ENCODE data around the gene EIF4G3.

Gene EIF4G3

DNA sequence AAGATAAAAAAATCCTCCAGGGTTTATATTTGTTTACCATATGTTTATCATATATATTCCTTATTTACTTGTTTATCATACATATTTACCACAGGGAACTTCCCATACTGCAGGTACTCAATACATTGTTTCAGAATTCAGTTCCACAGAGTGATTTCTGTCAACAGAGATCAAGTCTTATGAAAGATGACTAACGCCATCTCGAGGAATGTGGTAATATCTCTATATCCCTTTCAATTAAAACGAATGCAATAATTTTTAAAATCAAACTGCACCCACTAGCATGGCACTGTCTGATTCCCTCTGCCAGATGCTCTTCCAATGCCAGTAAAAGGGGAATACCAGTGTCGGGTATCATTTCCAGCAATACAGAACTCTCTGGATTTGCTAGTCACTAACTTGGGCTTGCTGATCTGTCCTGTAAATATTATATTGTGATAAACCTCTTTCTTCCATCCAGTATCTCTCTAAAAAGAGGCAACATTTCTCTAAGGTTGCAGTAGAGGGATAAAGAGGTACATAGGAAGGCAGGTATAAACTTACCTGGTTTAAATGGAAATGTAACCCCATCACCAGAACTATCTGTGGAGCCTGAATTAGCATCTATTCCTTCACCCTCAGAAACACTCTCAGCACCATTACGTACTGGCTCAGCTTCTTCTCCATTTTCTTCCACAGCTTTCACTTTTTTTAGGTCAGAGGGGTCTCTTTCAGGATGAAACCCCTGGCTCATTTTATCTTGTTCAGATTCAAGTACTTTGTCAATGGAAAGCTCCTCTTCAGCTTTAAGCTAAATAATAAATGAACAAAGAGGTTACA, 277.3 kb downstream of the EIF4G3 start:
- no peaks in the 10 kb centered on the region for H3K27me3 ChIP-seq
- H3K27ac ChIP-seq = no peak overlapping the region
- H3K9me3 ChIP-seq = no peaks in the 10 kb centered on the region
- H3K36me3 ChIP-seq = peaks cover 16% of the 10 kb centered on the region
- H3K4me1 ChIP-seq (ENCODE audit: control insufficient read depth in 1 of 2, insufficient read depth in 1 of 2, low read depth in 1 of 2, low read length in 1 of 2) = peaks cover 0 to 6% of the 10 kb centered on the region in 2 experiments
- H3K4me3 ChIP-seq (ENCODE audit: low read depth in 1 of 2, low read length in 1 of 2) = no peak overlapping the region
- TF ChIP-seq, protein P1, sequence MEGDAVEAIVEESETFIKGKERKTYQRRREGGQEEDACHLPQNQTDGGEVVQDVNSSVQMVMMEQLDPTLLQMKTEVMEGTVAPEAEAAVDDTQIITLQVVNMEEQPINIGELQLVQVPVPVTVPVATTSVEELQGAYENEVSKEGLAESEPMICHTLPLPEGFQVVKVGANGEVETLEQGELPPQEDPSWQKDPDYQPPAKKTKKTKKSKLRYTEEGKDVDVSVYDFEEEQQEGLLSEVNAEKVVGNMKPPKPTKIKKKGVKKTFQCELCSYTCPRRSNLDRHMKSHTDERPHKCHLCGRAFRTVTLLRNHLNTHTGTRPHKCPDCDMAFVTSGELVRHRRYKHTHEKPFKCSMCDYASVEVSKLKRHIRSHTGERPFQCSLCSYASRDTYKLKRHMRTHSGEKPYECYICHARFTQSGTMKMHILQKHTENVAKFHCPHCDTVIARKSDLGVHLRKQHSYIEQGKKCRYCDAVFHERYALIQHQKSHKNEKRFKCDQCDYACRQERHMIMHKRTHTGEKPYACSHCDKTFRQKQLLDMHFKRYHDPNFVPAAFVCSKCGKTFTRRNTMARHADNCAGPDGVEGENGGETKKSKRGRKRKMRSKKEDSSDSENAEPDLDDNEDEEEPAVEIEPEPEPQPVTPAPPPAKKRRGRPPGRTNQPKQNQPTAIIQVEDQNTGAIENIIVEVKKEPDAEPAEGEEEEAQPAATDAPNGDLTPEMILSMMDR (IDR thresholded peaks at IDR 0.05) = no peak

DNA sequence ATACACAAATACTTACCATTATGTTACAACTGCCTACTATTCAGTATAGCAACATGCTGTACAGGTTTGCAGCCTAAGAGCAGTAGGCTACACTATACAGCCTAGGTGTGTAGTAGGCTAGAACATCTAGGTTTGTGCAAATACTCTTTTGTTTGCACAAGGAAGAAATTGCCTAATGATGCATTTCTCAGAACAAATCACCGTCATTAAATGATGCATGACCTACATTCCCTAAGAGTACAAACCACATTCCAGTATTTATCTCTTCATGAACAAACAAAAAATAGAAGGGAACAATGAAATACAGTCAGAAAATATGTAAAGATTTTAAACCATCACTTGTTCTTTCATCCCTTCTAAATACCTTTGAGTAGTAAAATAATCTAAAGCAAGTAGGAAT, 279.9 kb downstream of the EIF4G3 start:
- Histone ChIP-seq H3K4me3 (ENCODE audit: low read depth in 1 of 2, low read length in 1 of 2) (no peak overlapping the region), H3K4me1 (ENCODE audit: control insufficient read depth in 1 of 2, insufficient read depth in 1 of 2, low read depth in 1 of 2, low read length in 1 of 2) (peaks cover 0 to 6% of the 10 kb centered on the region in 2 experiments), H3K27ac (no peak overlapping the region), H3K36me3 (peaks cover 41% of the 10 kb centered on the region), H3K9me3 (no peaks in the 10 kb centered on the region), H3K27me3 (no peaks in the 10 kb centered on the region)
- TF ChIP-seq, protein P1 (IDR thresholded peaks at IDR 0.05) = no peak

DNA sequence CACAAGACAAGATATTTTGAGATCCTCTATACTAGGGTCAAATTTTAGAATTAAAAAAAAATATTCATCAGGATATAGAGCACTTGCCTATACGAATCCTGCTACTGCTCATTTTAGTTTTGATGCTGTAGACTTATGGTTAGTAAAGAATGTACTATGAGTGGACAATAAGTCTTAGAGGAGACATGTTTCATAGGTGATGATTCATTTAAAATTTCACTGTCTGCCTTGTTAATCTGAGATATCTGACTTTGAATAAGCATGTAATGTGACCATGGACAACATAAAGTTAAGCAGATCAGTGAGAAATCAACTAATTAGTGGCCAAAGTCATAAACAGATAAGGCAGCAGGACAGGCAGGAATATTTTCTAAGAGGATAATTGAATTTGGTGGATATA, 282.8 kb downstream of the EIF4G3 start:
- H3K4me1 ChIP-seq (ENCODE audit: control insufficient read depth in 1 of 2, insufficient read depth in 1 of 2, low read depth in 1 of 2, low read length in 1 of 2) = no peaks in the 10 kb centered on the region
- TF ChIP-seq, protein P1 (IDR thresholded peaks at IDR 0.05) = no peak

DNA sequence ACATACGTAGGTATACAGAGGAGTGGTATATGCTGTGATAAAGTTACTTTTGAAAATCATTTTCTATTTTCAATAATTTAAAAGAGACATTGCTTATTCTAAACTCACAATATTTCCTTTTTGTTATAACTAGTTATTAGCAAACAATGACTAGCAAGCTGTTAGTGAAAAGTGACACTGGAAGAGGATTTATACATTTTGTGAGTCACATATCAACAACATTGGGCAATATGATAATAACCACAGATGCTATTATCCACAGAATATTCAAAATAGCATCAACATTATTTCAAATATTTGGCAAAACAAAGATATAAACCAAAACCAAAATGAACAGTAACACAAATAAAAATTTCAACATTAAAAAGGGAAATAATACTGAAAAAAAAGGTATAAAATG, 285.6 kb downstream of the EIF4G3 start:
- Histone ChIP-seq H3K36me3 (peaks cover 50% of the 10 kb centered on the region), H3K27me3 (no peaks in the 10 kb centered on the region), H3K4me3 (ENCODE audit: low read depth in 1 of 2, low read length in 1 of 2) (no peak overlapping the region), H3K4me1 (ENCODE audit: control insufficient read depth in 1 of 2, insufficient read depth in 1 of 2, low read depth in 1 of 2, low read length in 1 of 2) (no peaks in the 10 kb centered on the region), H3K9me3 (no peaks in the 10 kb centered on the region), H3K27ac (no peak overlapping the region)
- TF ChIP-seq, protein P1 (IDR thresholded peaks at IDR 0.05) = no peak

More for the DNA sequence above, 282.8 kb downstream of the EIF4G3 start:
- Histone ChIP-seq H3K27ac (no peak overlapping the region), H3K9me3 (no peaks in the 10 kb centered on the region), H3K27me3 (no peaks in the 10 kb centered on the region), H3K36me3 (peaks cover 53% of the 10 kb centered on the region), H3K4me3 (ENCODE audit: low read depth in 1 of 2, low read length in 1 of 2) (no peak overlapping the region)

DNA sequence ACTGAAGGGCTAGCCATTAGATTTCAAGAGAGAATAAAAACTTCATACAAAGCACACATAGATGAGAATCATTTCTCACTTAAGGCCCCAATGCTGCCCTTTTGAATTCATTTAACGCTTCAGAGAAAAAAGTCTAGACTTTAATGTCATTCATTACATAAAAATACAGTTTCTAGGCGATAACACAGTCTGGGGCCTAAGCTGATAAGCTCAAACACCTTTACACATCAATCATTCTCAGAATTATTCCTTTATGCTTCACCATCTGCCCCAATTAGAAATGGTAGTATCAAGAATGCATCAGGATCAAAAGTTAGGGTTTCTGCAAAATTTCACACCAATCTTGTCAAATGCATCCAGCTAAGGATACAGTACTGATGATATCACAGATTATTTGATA, 289.5 kb downstream of the EIF4G3 start:
- Histone ChIP-seq H3K27ac (no peak overlapping the region), H3K4me3 (ENCODE audit: low read depth in 1 of 2, low read length in 1 of 2) (no peak overlapping the region), H3K36me3 (peaks cover 32% of the 10 kb centered on the region), H3K27me3 (no peaks in the 10 kb centered on the region), H3K4me1 (ENCODE audit: control insufficient read depth in 1 of 2, insufficient read depth in 1 of 2, low read depth in 1 of 2, low read length in 1 of 2) (no peaks in the 10 kb centered on the region), H3K9me3 (no peaks in the 10 kb centered on the region)
- TF ChIP-seq, protein P1 (IDR thresholded peaks at IDR 0.05) = no peak
